Ovary (tissue), 3 donors: ENCODE measurements around the gene MAGEB16.

Source experiments
- POLR2A ChIP-seq: fragments of 450-650 bp; IDR thresholded peaks from one replicate; pipeline ENCODE4 v1.6.1; 2017; ENCODE audit warnings: antibody characterized with exemption, mild to moderate bottlenecking, moderate library complexity
- TF ChIP-seq, protein P1 (sequence below), 3 donors: fragments of 450-650 bp in 2 of 3; fragments of 200-600 bp in 1 of 3; IDR thresholded peaks; one replicate each; pipeline versions ENCODE4 v1.5.1 to v1.8.0; 2016 to 2022; ENCODE audit warnings: antibody characterized with exemption in 3 of 3, mild to moderate bottlenecking in 1 of 3
- donor health status: DM: no; HTN: no; CAD: no.

DNA sequence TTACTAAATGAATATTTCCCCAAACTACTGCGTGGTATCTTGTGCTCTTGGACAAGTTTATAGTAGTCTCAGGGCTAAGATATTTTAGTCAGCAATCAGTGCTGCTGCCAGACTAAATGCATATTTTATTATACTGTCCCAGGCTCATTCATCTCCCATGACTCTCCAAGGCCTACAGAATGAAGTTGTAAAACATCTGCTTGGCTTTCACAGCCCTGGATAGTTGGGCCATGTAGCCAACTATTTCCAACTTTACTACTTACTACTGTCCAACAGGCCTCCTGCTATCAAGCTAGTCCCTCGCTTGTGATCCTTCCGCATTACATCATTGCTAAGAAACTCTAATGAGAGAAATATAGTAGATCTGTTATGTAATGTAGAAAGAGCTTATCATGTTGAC is 31.4 kb downstream of the MAGEB16 start:
- TF ChIP-seq, protein P1, sequence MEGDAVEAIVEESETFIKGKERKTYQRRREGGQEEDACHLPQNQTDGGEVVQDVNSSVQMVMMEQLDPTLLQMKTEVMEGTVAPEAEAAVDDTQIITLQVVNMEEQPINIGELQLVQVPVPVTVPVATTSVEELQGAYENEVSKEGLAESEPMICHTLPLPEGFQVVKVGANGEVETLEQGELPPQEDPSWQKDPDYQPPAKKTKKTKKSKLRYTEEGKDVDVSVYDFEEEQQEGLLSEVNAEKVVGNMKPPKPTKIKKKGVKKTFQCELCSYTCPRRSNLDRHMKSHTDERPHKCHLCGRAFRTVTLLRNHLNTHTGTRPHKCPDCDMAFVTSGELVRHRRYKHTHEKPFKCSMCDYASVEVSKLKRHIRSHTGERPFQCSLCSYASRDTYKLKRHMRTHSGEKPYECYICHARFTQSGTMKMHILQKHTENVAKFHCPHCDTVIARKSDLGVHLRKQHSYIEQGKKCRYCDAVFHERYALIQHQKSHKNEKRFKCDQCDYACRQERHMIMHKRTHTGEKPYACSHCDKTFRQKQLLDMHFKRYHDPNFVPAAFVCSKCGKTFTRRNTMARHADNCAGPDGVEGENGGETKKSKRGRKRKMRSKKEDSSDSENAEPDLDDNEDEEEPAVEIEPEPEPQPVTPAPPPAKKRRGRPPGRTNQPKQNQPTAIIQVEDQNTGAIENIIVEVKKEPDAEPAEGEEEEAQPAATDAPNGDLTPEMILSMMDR (IDR thresholded peaks at IDR 0.05), result no peak
- TF ChIP-seq POLR2A, result no peak
